Gastrocnemius medialis (tissue), 4 donors: ENCODE results near the gene MT1E. TPM values are rescaled to one million over a fixed set of nuclear protein-coding genes. Genes with fewer than 3 reads are reported as not detected.

Source experiments
- ATAC-seq, 2 donors: fragments of 150-250 bp; one replicate each; pipeline ENCODE4 v1.9.1; 2016
- DNase-seq, 2 donors: peaks; one replicate each; pipeline ENCODE4 v3.0.0-alpha.2; 2019
- H3K27ac ChIP-seq, 4 donors: fragments of 200-600 bp; sonication (generic); 1 replicate in 1 of 4; 2 replicates in 3 of 4; pipeline ENCODE4 v1.5.1; 2016 to 2018; ENCODE audit warnings: mild to moderate bottlenecking in 2 of 4, moderate library complexity in 1 of 4
- H3K27me3 ChIP-seq, 3 donors: fragments of 200-600 bp; sonication (generic) in 2 of 3; 1 replicate in 1 of 3; 2 replicates in 2 of 3; pipeline versions ENCODE4 v1.5.1 to v1.6.0; 2016 to 2019; ENCODE audit warnings: mild to moderate bottlenecking in 1 of 3, moderate library complexity in 1 of 3
- H3K36me3 ChIP-seq, 2 donors: fragments of 200-600 bp; sonication (generic) in 1 of 2; one replicate each; pipeline ENCODE4 v1.5.1; 2017 to 2018
- H3K4me1 ChIP-seq, 2 donors: fragments of 200-600 bp; sonication (generic) in 1 of 2; one replicate each; pipeline ENCODE4 v1.5.1; 2016 to 2017; ENCODE audit warnings: mild to moderate bottlenecking in 2 of 2
- H3K4me3 ChIP-seq, 4 donors: fragments of 200-600 bp; sonication (generic) in 3 of 4; 1 replicate in 1 of 4; 2 replicates in 3 of 4; pipeline ENCODE4 v1.5.1; 2016 to 2019; ENCODE audit warnings: mild to moderate bottlenecking in 2 of 4
- H3K9me3 ChIP-seq, 3 donors: fragments of 200-600 bp; sonication (generic) in 2 of 3; 1 replicate in 1 of 3; 2 replicates in 2 of 3; pipeline ENCODE4 v1.5.1; 2016 to 2019
- POLR2A ChIP-seq, 2 donors: fragments of 450-650 bp; IDR thresholded peaks; one replicate each; pipeline ENCODE4 v1.6.1; 2017; ENCODE audit warnings: antibody characterized with exemption in 2 of 2, mild to moderate bottlenecking in 2 of 2, moderate library complexity in 2 of 2
- in situ Hi-C, 4 donors: fragments of 200-750 bp; cut with MboI; loops; one replicate each; pipeline versions ENCODE4 v1.15.0 to v1.8.0; 2017; ENCODE audit warnings: low sequenced_read_pairs in 4 of 4
- intact Hi-C: fragments of 100-400 bp; cut with DNase I; formaldehyde crosslinking; loops from one replicate; pipeline ENCODE4 v1.15.1; 2023; ENCODE audit warnings: low total_unique reads
- total RNA-seq, 4 donors: library from RNA; depleted of rRNA; stranded (reverse); fragments of >200 nt; gene quantifications; one replicate each; pipeline versions ENCODE4 v1.1.0 to v1.2.3, GENCODE V29; 2016
- TF ChIP-seq, protein P1 (sequence below), 5 experiments: fragments of 450-650 bp in 3 of 5; fragments of 200-600 bp in 2 of 5; sonication (generic) in 2 of 5; IDR thresholded peaks in 4 of 5; conservative IDR thresholded peaks in 1 of 5; 1 replicate in 4 of 5; 2 replicates in 1 of 5; pipeline ENCODE4 v1.5.1; 2016 to 2019; ENCODE audit warnings: antibody characterized with exemption in 5 of 5, mild to moderate bottlenecking in 3 of 5, moderate library complexity in 3 of 5

MT1E gene
- total RNA-seq, 4 donors from 2014 or later = 63.0 to 434 (median 267) TPM

DNA sequence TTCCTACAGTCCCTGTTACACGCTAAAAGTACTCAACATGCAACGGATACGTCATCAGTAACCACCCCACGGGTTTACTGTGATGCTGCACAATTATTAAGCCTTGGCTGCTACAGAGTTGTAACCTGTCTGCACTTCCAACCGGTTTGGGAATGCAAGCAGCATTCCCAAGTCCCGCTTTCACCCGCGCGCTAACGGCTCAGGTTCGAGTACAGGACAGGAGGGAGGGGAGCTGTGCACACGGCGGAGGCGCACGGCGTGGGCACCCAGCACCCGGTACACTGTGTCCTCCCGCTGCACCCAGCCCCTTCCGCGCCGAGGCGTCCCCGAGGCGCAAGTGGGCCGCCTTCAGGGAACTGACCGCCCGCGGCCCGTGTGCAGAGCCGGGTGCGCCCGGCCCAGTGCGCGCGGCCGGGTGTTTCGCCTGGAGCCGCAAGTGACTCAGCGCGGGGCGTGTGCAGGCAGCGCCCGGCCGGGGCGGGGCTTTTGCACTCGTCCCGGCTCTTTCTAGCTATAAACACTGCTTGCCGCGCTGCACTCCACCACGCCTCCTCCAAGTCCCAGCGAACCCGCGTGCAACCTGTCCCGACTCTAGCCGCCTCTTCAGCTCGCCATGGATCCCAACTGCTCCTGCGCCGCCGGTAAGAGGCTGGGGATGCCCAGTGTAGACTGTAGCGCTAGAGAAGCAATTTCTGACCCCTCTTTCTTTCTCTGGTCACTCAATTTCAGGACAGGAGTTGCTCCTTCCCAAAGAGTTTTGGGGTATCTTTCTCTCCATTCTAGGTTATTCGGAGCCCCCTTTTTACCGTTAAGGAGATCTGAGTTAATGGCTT is 17.3 kb upstream of the MT1E start, which contains the start of gene MT2A:
MT2A (plus strand) TSS at position 542 of the 833 bp plus-strand sequence; CDS start at position 614, 72 bp downstream.
- peaks cover 71 to 83% of the 10 kb centered on the region in 2 donors for H3K4me1 ChIP-seq
- in situ Hi-C loops (loop anchor here in 2 of 4 donors (5.0 to 10.0 kb wide), 2 partner anchors 74 to 93 kb away; partner anchors contain the start of gene MT1X (in 2 of the 2)), intact Hi-C loops (loop anchor here (1.0 to 5.0 kb wide), 3 partner anchors 74 to 454 kb away; partner anchors contain the start of genes HERPUD1 and MT1X)
- H3K27me3 ChIP-seq = no peaks in the 10 kb centered on the region
- ATAC-seq (peak; percentile 18 to 19), DNase-seq (peak; percentile 94 to 97)
- H3K36me3 ChIP-seq = no peaks in the 10 kb centered on the region
- H3K27ac ChIP-seq = peak within 1 kb of the TSS; percentile 95 to 99 (median 98)
- no peaks in the 10 kb centered on the region for H3K9me3 ChIP-seq
- TF ChIP-seq POLR2A (IDR thresholded peaks at IDR 0.05) = peak in 1 of 2 donors; percentile 99
- TF ChIP-seq, protein P1, sequence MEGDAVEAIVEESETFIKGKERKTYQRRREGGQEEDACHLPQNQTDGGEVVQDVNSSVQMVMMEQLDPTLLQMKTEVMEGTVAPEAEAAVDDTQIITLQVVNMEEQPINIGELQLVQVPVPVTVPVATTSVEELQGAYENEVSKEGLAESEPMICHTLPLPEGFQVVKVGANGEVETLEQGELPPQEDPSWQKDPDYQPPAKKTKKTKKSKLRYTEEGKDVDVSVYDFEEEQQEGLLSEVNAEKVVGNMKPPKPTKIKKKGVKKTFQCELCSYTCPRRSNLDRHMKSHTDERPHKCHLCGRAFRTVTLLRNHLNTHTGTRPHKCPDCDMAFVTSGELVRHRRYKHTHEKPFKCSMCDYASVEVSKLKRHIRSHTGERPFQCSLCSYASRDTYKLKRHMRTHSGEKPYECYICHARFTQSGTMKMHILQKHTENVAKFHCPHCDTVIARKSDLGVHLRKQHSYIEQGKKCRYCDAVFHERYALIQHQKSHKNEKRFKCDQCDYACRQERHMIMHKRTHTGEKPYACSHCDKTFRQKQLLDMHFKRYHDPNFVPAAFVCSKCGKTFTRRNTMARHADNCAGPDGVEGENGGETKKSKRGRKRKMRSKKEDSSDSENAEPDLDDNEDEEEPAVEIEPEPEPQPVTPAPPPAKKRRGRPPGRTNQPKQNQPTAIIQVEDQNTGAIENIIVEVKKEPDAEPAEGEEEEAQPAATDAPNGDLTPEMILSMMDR (IDR thresholded peaks at IDR 0.05 in 4 of 5, conservative IDR thresholded peaks at IDR 0.05 in 1 of 5) = peak in 1 of 5 experiments; percentile 11
- H3K4me3 ChIP-seq = peak within 1 kb of the TSS; percentile 60 to 75 (median 70)

- Histone ChIP-seq H3K9me3 (no peaks in the 10 kb centered on the region), H3K36me3 (no peaks in the 10 kb centered on the region), H3K27me3 (no peaks in the 10 kb centered on the region), H3K4me3 (peak overlapping the region; percentile 60 to 75 (median 70)), H3K27ac (peak overlapping the region; percentile 95 to 99 (median 98)), H3K4me1 (peaks cover 69 to 78% of the 10 kb centered on the region in 2 donors)
- in situ Hi-C loops (loop anchor here in 2 of 4 donors (5.0 to 10.0 kb wide), 2 partner anchors 73 to 94 kb away; partner anchors contain the start of gene MT1X (in 2 of the 2)), intact Hi-C loops (loop anchor here (1.0 to 5.0 kb wide), 3 partner anchors 73 to 453 kb away; partner anchors contain the start of genes HERPUD1 and MT1X)
- TF ChIP-seq POLR2A (IDR thresholded peaks at IDR 0.05) = no peak
- TF ChIP-seq, protein P1 (IDR thresholded peaks at IDR 0.05 in 4 of 5, conservative IDR thresholded peaks at IDR 0.05 in 1 of 5) = peak in 1 of 5 experiments; percentile 13
- DNase-seq = peak in 1 of 2 donors; percentile 58
- no peak for ATAC-seq
Measured at GRCh38 chr16:56608876-56609462, 16.6 kb upstream of the MT1E start.

DNA sequence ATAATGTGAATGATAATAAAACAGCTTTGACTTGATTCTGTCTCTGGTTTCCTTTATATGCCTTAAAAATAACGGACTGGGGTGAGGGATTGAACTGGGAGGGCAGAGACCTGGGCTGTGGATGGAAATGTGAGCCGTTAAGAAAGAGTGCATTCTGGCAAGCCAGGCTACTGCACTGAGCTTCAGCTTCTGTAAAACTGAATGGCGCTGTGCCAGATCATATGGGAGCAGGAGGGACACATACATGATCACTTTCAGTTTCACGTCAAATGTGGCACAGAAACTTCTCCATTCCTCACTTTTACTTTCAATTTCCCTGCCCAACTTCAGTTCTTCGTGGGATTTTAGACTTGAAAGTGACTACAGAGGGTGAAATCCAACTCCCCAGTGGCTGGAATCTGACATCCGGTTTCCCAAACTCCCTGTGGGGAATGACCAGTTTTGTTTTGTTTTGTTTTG is 16.1 kb upstream of the MT1E start:
- intact Hi-C loops = loop anchor here (5.0 kb wide), 1 partner anchor 453 kb away; no protein-coding TSS in a partner anchor
- peaks cover 64 to 73% of the 10 kb centered on the region in 2 donors for H3K4me1 ChIP-seq

More for the DNA sequence above, 16.1 kb upstream of the MT1E start:
- H3K4me3 ChIP-seq = peak overlapping the region; percentile 60 to 75 (median 70)
- H3K27ac ChIP-seq = peak overlapping the region; percentile 95 to 99 (median 98)
- no peaks in the 10 kb centered on the region for H3K36me3 ChIP-seq
- ATAC-seq (peak in 1 of 2 donors; percentile 5), DNase-seq (peak; percentile 70 to 80)
- H3K27me3 ChIP-seq = no peaks in the 10 kb centered on the region
- no peaks in the 10 kb centered on the region for H3K9me3 ChIP-seq
- TF ChIP-seq, protein P1 (IDR thresholded peaks at IDR 0.05 in 4 of 5, conservative IDR thresholded peaks at IDR 0.05 in 1 of 5) = peak in 2 of 5 experiments; percentile 10 to 12
- TF ChIP-seq POLR2A (IDR thresholded peaks at IDR 0.05) = no peak
- in situ Hi-C loops = loop anchor here in 2 of 4 donors (5.0 to 10.0 kb wide), 2 partner anchors 73 to 95 kb away; partner anchors contain the start of gene MT1X (in 2 of the 2)
